ENCODE data around the gene CBLB. TPM values are rescaled to one million over a fixed set of nuclear protein-coding genes. Genes with fewer than 3 reads are reported as not detected.
"Not testable (repeated sequence)": the region's sequence is repeated elsewhere in the genome, so short reads cannot be mapped to it uniquely, and the experiment has no call there.

Gene CBLB
- total and polyA plus RNA-seq, 4 donors: 25.1 to 44.6 (median 30.8) TPM

- no peak for DNase-seq (ENCODE audit: low read depth in 4 of 6, low spot score in 6 of 6)
- Histone ChIP-seq H3K36me3 (ENCODE audit: control insufficient read depth, insufficient read depth, low read length) (no peaks in the 10 kb centered on the region), H3K9me3 (ENCODE audit: control insufficient read depth, insufficient read depth, low read length) (no peaks in the 10 kb centered on the region), H3K27ac (ENCODE audit: low read depth, low read length) (no peak overlapping the region), H3K4me3 (ENCODE audit: low read depth, low read length) (no peak overlapping the region), H3K4me1 (ENCODE audit: control insufficient read depth, insufficient read depth, low read length) (no peaks in the 10 kb centered on the region), H3K27me3 (ENCODE audit: control insufficient read depth, insufficient read depth, low read length) (no peaks in the 10 kb centered on the region)
- 20% methylated on average over 1 of the region's 2 CpGs for WGBS (ENCODE audit: insufficient coverage)
Observed at GRCh38 chr3:105828703-105829102, 40.1 kb downstream of the CBLB start.

GRCh38 chr3:105827959-105828358 is 40.9 kb downstream of the CBLB start:
- no peaks in the 10 kb centered on the region for H3K4me1 ChIP-seq (ENCODE audit: control insufficient read depth, insufficient read depth, low read length)
- no peak overlapping the region for H3K4me3 ChIP-seq (ENCODE audit: low read depth, low read length)
- H3K9me3 ChIP-seq (ENCODE audit: control insufficient read depth, insufficient read depth, low read length): no peaks in the 10 kb centered on the region
- no CpG with 5 or more reads among the region's 2 CpGs for WGBS (ENCODE audit: insufficient coverage)
- H3K27me3 ChIP-seq (ENCODE audit: control insufficient read depth, insufficient read depth, low read length): no peaks in the 10 kb centered on the region
- no peak overlapping the region for H3K27ac ChIP-seq (ENCODE audit: low read depth, low read length)
- no peak for DNase-seq (ENCODE audit: low read depth in 4 of 6, low spot score in 6 of 6)
- H3K36me3 ChIP-seq (ENCODE audit: control insufficient read depth, insufficient read depth, low read length): no peaks in the 10 kb centered on the region

GRCh38 chr3:105826778-105827634 is 41.8 kb downstream of the CBLB start:
- H3K27ac ChIP-seq (ENCODE audit: low read depth, low read length): no peak overlapping the region

GRCh38 chr3:105824129-105824528 is 44.7 kb downstream of the CBLB start:
- no peaks in the 10 kb centered on the region for H3K36me3 ChIP-seq (ENCODE audit: control insufficient read depth, insufficient read depth, low read length)
- no CpG with 5 or more reads among the region's 2 CpGs for WGBS (ENCODE audit: insufficient coverage)
- no peak overlapping the region for H3K27ac ChIP-seq (ENCODE audit: low read depth, low read length)
- no peaks in the 10 kb centered on the region for H3K9me3 ChIP-seq (ENCODE audit: control insufficient read depth, insufficient read depth, low read length)
- DNase-seq (ENCODE audit: low read depth in 4 of 6, low spot score in 6 of 6): no peak
- H3K4me3 ChIP-seq (ENCODE audit: low read depth, low read length): no peak overlapping the region
- no peaks in the 10 kb centered on the region for H3K4me1 ChIP-seq (ENCODE audit: control insufficient read depth, insufficient read depth, low read length)
- no peaks in the 10 kb centered on the region for H3K27me3 ChIP-seq (ENCODE audit: control insufficient read depth, insufficient read depth, low read length)

More at GRCh38 chr3:105826778-105827634, 41.8 kb downstream of the CBLB start:
- Histone ChIP-seq H3K4me1 (ENCODE audit: control insufficient read depth, insufficient read depth, low read length) (no peaks in the 10 kb centered on the region), H3K4me3 (ENCODE audit: low read depth, low read length) (no peak overlapping the region), H3K36me3 (ENCODE audit: control insufficient read depth, insufficient read depth, low read length) (no peaks in the 10 kb centered on the region), H3K9me3 (ENCODE audit: control insufficient read depth, insufficient read depth, low read length) (no peaks in the 10 kb centered on the region), H3K27me3 (ENCODE audit: control insufficient read depth, insufficient read depth, low read length) (no peaks in the 10 kb centered on the region)
- no CpG with 5 or more reads among the region's 6 CpGs for WGBS (ENCODE audit: insufficient coverage)
- no peak for DNase-seq (ENCODE audit: low read depth in 4 of 6, low spot score in 6 of 6)

- Histone ChIP-seq H3K27ac (ENCODE audit: low read depth, low read length) (no peak overlapping the region), H3K36me3 (ENCODE audit: control insufficient read depth, insufficient read depth, low read length) (no peaks in the 10 kb centered on the region)
Observed at GRCh38 chr3:105823149-105823867, 45.5 kb downstream of the CBLB start.

GRCh38 chr3:105822171-105823123 is 46.4 kb downstream of the CBLB start:
- H3K4me3 ChIP-seq (ENCODE audit: low read depth, low read length): no peak overlapping the region
- DNase-seq (ENCODE audit: low read depth in 4 of 6, low spot score in 6 of 6): no peak
- no CpG with 5 or more reads among the region's 3 CpGs for WGBS (ENCODE audit: insufficient coverage)
- no peaks in the 10 kb centered on the region for H3K4me1 ChIP-seq (ENCODE audit: control insufficient read depth, insufficient read depth, low read length)
- H3K36me3 ChIP-seq (ENCODE audit: control insufficient read depth, insufficient read depth, low read length): no peaks in the 10 kb centered on the region
- no peak overlapping the region for H3K27ac ChIP-seq (ENCODE audit: low read depth, low read length)
- H3K9me3 ChIP-seq (ENCODE audit: control insufficient read depth, insufficient read depth, low read length): no peaks in the 10 kb centered on the region
- H3K27me3 ChIP-seq (ENCODE audit: control insufficient read depth, insufficient read depth, low read length): no peaks in the 10 kb centered on the region

More at GRCh38 chr3:105823149-105823867, 45.5 kb downstream of the CBLB start:
- 80% methylated on average over 1 of the region's 4 CpGs for WGBS (ENCODE audit: insufficient coverage)
- Histone ChIP-seq H3K4me1 (ENCODE audit: control insufficient read depth, insufficient read depth, low read length) (no peaks in the 10 kb centered on the region), H3K9me3 (ENCODE audit: control insufficient read depth, insufficient read depth, low read length) (no peaks in the 10 kb centered on the region), H3K4me3 (ENCODE audit: low read depth, low read length) (no peak overlapping the region), H3K27me3 (ENCODE audit: control insufficient read depth, insufficient read depth, low read length) (no peaks in the 10 kb centered on the region)
- DNase-seq (ENCODE audit: low read depth in 4 of 6, low spot score in 6 of 6): no peak

- 80% methylated on average over 2 of the region's 2 CpGs for WGBS (ENCODE audit: insufficient coverage)
- Histone ChIP-seq H3K27ac (ENCODE audit: low read depth, low read length) (no peak overlapping the region), H3K9me3 (ENCODE audit: control insufficient read depth, insufficient read depth, low read length) (no peaks in the 10 kb centered on the region), H3K4me1 (ENCODE audit: control insufficient read depth, insufficient read depth, low read length) (no peaks in the 10 kb centered on the region), H3K4me3 (ENCODE audit: low read depth, low read length) (no peak overlapping the region), H3K36me3 (ENCODE audit: control insufficient read depth, insufficient read depth, low read length) (no peaks in the 10 kb centered on the region), H3K27me3 (ENCODE audit: control insufficient read depth, insufficient read depth, low read length) (no peaks in the 10 kb centered on the region)
- no peak for DNase-seq (ENCODE audit: low read depth in 4 of 6, low spot score in 6 of 6)
Observed at GRCh38 chr3:105821433-105821832, 47.4 kb downstream of the CBLB start.

- Histone ChIP-seq H3K4me1 (ENCODE audit: control insufficient read depth, insufficient read depth, low read length) (no peaks in the 10 kb centered on the region), H3K9me3 (ENCODE audit: control insufficient read depth, insufficient read depth, low read length) (no peaks in the 10 kb centered on the region), H3K36me3 (ENCODE audit: control insufficient read depth, insufficient read depth, low read length) (no peaks in the 10 kb centered on the region), H3K27me3 (ENCODE audit: control insufficient read depth, insufficient read depth, low read length) (no peaks in the 10 kb centered on the region), H3K4me3 (ENCODE audit: low read depth, low read length) (no peak overlapping the region), H3K27ac (ENCODE audit: low read depth, low read length) (no peak overlapping the region)
- WGBS (ENCODE audit: insufficient coverage): no CpG with 5 or more reads among the region's 2 CpGs
- DNase-seq (ENCODE audit: low read depth in 4 of 6, low spot score in 6 of 6): no peak
Observed at GRCh38 chr3:105816833-105817232, 52.0 kb downstream of the CBLB start.

GRCh38 chr3:105815331-105815730 is 53.5 kb downstream of the CBLB start:
- H3K27ac ChIP-seq (ENCODE audit: low read depth, low read length); DNase-seq (ENCODE audit: low read depth in 4 of 6, low spot score in 6 of 6); H3K9me3 ChIP-seq (ENCODE audit: control insufficient read depth, insufficient read depth, low read length); H3K4me1 ChIP-seq (ENCODE audit: control insufficient read depth, insufficient read depth, low read length); H3K27me3 ChIP-seq (ENCODE audit: control insufficient read depth, insufficient read depth, low read length); H3K4me3 ChIP-seq (ENCODE audit: low read depth, low read length); H3K36me3 ChIP-seq (ENCODE audit: control insufficient read depth, insufficient read depth, low read length): not testable (repeated sequence)
- WGBS (ENCODE audit: insufficient coverage): no CpG with 5 or more reads among the region's 3 CpGs
